ENCODE results near the gene IGFL1.
"Not testable (repeated sequence)": the region's sequence is repeated elsewhere in the genome, so short reads cannot be mapped to it uniquely, and the experiment has no call there.

The IGFL1 gene

GRCh38 chr19:46218160-46218559 is 11.4 kb upstream of the IGFL1 start:
- intact Hi-C loops (cut with DNase I) = no loop called here
- no peak for DNase-seq

GRCh38 chr19:46220038-46220615 is 9.4 kb upstream of the IGFL1 start:
- intact Hi-C loops (cut with DNase I) = no loop called here
- no peak for DNase-seq

DNA sequence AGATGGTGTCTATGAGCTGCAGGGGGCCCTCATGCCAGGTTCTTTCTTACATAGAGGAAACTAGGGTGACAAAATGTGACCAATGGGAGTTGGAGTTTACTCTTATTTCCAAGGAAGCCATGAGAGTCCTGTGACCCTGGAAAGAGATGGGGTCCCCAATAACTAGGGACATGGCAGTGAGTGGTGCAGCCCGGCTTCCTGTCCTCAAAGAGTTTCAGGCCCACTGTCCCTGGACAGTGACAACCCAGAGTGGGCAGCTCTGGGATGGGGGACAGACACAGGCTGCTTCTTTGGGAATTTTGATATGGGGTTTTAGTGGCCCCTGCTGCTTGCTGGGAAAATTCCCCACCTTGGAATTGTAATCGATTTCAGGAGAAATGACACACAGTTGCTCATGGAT is 8.4 kb upstream of the IGFL1 start:
- DNase-seq = no peak
- intact Hi-C loops (cut with DNase I) = no loop called here

GRCh38 chr19:46221981-46222610 is 7.4 kb upstream of the IGFL1 start:
- intact Hi-C loops (cut with DNase I) = no loop called here
- peak in 7 of 42 donors; percentile 2 to 45 (median 6) for DNase-seq

DNA sequence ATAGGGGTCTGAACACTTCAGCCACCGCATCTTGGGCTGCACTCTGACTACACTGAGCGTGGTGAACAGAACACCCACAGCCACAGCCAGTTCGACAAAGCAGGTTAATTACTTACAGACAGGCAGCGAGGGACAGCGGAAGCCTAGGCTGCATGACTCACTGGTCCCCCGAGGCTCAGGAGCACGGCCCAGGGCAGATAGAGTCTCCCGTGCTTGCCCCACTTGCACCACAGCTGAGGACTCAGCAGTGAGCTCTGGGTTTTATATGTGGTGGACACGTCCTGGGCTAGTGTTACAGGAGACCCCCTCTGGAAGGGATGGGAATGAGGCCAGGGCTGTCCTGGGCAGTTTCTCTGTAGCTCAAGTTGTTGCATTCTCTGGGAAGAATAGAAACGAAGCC is 5.8 kb upstream of the IGFL1 start:
- DNase-seq; intact Hi-C loops (cut with DNase I): not testable (repeated sequence)

GRCh38 chr19:46224773-46225172 is 4.8 kb upstream of the IGFL1 start:
- intact Hi-C loops (cut with DNase I) = no loop called here

GRCh38 chr19:46225558-46226004 is 4.0 kb upstream of the IGFL1 start:
- no peak for DNase-seq
- intact Hi-C loops (cut with DNase I) = no loop called here

More at GRCh38 chr19:46224773-46225172, 4.8 kb upstream of the IGFL1 start:
- DNase-seq = no peak

DNA sequence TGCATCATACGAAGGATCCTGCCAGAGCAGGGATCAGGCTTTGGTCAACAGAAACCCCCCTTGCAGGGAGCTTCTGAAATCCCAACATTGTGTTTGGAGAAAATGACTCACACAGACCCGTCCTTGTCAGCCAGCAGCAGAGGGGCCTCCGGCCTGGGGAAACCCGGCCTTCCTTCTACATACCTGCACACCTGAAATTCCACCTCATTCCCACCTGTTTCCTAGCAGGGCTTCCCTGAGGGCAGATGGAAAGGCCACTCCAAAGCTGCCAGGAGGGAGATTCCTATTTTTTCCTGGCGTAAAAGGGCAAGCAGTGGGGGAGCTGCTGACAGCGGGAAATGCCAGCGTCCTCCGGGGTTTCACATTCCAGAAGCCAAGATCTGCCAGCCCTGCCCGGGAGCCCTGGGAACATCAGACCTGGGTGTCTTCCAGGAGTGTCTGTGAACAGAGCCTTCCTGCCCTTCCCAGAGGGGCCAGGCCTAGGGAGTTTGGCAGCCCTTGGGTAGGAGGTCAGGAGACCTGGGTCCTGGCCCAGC is 3.0 kb upstream of the IGFL1 start:
- intact Hi-C loops (cut with DNase I) = no loop called here
- DNase-seq = no peak

GRCh38 chr19:46232029-46232428 is 2.5 kb downstream of the IGFL1 start:
- intact Hi-C loops (cut with DNase I) = no loop called here
- no peak for DNase-seq

DNA sequence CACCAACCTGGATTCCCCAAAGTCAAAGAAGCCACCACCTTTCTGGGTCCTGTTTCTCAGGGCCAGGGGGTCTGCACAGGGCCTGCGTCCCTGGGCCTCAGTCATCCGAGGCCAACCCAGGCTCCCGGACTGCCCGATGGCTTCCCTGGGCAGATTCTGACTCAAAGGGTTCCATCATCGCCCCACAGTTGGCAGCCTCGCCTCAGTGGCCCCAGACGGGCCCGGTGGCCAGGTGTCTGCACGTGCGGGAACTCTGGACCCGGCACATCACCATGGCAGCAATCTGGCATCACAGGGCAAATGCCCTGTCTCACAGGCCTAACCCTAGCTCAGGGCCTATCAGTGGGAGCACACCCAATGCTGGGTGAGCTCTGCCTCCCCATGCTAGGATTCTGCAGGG is 2.9 kb downstream of the IGFL1 start:
- no peak for DNase-seq
- intact Hi-C loops (cut with DNase I) = no loop called here

GRCh38 chr19:46232938-46233621 is 3.5 kb downstream of the IGFL1 start:
- DNase-seq = no peak
- intact Hi-C loops (cut with DNase I) = no loop called here

DNA sequence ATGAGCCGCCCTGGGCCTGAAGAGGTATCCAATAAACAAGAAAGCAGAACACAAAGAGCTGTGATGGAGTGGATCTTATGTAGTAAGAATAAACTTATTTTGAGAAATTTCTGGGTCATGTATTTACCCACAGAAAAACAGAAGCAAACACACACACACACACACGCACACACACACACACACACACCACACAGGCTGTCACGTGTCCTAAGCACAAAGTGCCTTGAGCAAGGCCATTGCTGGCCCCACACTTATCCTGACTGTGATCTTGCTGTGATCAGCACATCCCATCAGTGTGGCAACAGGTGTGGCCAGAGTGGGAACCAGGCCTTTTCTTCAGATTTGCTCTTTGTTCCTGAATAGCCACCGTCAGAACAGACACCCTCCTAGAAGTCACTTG is 4.3 kb downstream of the IGFL1 start:
- intact Hi-C loops (cut with DNase I); DNase-seq: not testable (repeated sequence)

DNA sequence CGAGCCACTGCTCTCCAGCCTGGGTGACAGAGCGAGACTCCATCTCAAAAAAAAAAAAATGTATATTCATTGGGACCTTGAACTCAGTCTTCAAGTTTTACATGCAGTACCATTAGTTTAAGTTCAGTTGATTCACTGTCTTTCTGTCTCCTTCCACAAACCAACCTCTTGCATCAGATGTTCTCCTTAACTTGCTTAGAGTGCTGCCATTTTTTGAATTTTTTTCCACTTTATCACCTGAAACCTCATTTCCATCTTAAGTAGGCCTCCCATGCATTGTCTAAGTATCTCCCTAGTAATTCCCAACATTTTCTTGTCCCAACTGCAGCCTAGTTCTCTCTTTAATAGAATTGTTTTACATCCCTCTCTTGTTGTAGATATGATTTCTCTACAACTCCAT is 8.6 kb downstream of the IGFL1 start:
- DNase-seq; intact Hi-C loops (cut with DNase I): not testable (repeated sequence)

DNA sequence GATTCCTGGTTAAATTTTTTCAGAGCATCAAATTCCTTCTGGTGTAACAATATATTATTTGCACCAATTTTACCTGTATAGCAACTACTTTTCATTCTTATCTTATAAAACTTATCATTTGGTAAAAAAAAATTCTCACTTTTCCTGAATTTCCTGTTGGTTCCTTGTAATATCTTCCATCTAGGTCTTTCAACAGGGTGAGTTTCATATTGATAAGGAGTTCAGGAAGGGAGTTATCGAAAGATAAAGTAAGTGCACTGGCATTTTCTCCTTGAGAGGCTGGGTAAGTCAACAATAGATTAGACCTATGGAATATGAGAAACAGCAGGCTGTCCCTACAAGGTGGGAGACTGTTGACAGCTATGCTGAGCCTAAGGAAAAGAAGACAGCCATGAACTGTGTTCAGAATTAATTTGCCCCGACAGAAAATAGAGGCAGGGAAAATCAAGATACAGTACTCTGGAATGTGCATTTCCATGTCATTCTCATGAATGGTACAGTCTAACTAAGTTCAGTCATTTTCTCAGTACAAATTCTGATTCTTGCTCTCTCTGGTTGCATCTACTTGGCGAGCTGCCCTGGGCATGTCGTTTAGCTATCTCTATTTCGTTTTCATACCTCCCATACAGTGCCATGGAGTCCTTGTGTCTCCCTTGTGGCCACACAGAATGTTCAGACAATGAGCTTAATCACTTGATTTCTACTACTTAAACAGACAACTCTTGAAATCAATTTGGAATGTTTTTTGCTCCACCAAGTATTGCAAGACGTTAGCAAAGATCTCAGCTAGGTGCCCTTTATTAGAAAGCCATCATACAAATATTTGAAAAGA is 9.9 kb downstream of the IGFL1 start:
- no peak for DNase-seq
- intact Hi-C loops (cut with DNase I) = no loop called here

GRCh38 chr19:46240693-46241092 is 11.2 kb downstream of the IGFL1 start:
- intact Hi-C loops (cut with DNase I) = no loop called here
- DNase-seq = no peak

DNA sequence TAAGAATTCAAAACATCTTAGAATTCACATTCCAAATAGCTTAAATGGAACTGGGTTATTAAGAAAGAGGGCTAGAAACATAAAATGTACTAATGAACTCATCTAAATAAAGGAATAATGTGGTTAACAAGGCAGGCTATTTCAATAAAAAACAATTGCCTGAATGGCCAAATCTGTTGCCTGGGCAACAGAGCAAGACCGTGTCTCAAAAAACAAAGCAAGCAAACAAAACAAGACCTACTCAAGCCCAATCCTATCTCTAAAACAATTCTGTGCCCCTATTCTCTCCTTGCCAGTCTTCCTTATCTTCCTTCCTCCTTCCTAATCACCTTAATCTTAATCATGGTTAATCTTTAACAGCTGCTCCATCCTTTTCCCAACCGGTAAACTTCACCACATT is 12.1 kb downstream of the IGFL1 start:
- DNase-seq = no peak
- intact Hi-C loops (cut with DNase I) = no loop called here

DNA sequence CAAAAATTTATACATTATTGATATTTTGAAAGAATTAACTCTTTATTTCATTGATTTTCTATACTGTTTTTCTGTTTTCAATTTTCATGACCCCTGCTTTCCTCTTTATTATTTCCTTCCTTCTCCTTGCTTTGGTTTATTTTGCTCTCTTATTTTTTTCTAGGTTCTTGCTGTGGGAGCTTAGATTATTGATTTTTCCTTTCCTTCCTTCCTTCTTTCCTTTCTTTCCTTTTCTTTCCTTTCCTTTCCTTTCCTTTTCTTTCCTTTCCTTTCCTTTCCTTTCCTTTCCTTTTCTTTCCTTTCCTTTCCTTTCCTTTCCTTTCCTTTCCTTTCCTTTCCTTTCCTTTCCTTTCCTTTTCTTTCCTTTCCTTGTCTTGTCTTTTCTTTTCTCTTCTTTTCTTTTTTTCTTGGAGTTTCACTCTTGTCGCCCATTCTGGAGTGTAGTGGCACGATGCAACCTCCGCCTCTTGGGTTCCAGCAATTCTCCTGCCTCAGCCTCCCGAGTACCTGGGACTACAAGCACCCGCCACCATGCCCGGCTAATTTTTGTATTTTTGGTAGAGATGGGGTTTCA is 13.6 kb downstream of the IGFL1 start:
- DNase-seq; intact Hi-C loops (cut with DNase I): not testable (repeated sequence)

- intact Hi-C loops (cut with DNase I) = no loop called here
These were observed 20.7 kb downstream of the IGFL1 start for GRCh38 chr19:46250076-46250735.

GRCh38 chr19:46251416-46251815 is 21.9 kb downstream of the IGFL1 start:
- DNase-seq = no peak
- intact Hi-C loops (cut with DNase I) = no loop called here

More at GRCh38 chr19:46250076-46250735, 20.7 kb downstream of the IGFL1 start:
- no peak for DNase-seq
